GM21447 (cell line): ENCODE measurements around the gene CCDC170.

Experiments
- ATAC-seq: cut with Tn5 transposase; IDR thresholded peaks from one replicate; pipeline ENCODE4 v1.9.1; 2021; ENCODE audit not compliant: unreplicated experiment

CCDC170 gene

DNA sequence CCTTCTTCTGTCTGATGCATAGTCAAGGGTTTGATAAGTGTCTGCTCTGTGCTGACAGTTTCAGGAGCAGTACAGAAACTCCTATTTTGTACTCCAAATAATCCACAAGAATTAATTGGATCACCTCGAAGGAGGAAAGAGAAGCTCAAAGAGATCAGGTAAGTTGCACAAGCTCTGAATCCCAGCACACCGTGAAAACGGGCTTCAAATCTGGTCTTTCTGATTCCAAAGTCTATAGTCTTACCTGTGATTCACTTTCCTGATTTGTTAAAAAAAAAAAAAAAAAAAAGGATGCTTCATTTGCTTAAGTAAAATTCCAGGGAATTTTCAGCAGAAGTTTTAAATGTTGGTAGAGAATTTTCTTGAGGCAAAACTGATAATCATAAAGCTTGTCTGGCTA lies 157.8 kb downstream of the CCDC170 start:
- no peak for ATAC-seq

DNA sequence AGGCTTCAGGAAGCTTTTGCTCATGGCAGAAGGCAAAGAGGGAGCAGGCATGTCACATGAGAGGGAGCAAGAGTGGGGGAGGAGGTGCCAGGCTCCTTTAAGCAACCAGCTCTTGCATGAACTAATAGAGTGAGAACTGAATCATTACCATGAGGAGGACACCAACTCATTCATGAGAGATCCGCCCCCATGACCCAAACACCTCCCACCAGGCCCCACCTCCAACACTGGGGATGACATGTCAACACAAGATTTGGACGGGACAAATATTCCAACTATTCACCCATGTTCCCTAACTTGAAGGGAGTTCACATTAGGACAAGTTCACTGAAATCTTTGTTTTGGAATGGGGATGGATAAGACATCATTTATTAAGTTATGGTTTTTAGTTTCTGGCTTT lies 158.5 kb downstream of the CCDC170 start:
- no peak for ATAC-seq

DNA sequence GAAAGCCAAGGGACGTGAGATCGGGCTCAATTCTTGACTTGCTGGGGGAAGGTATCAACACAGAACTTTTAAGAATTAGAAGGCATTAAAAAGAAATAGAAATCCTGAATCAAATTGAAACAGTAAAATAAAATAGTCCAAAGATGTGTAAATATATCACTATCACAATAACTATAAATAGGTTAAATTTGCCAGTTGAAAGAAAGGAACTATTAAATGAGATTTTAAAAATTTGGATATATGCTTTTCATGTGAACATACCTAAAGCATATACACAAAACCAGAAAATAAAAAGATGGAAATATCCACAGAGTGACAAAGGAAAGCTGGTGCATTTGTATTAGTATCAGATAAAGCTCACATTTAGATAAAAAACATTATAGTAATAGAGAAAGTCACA lies 161.3 kb downstream of the CCDC170 start:
- no peak for ATAC-seq

DNA sequence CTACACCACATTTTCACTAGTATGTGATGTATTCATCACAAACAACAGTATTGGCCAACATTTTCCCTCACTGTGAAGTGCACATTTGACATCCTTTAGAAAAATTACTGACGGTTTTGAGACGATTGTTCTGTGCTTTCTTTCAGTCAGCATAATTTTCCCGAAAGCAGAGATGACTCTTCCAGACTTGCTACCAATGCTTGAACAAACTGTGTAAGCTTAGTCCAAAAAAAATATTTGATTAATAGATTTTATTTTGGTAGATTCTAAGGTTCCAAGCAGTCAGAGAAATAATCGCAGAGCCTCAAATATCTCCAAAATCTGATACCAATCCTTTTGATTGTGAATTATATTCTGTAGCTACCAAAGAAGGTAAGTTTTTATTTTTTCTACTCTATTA lies 162.6 kb downstream of the CCDC170 start:
- ATAC-seq: no peak

DNA sequence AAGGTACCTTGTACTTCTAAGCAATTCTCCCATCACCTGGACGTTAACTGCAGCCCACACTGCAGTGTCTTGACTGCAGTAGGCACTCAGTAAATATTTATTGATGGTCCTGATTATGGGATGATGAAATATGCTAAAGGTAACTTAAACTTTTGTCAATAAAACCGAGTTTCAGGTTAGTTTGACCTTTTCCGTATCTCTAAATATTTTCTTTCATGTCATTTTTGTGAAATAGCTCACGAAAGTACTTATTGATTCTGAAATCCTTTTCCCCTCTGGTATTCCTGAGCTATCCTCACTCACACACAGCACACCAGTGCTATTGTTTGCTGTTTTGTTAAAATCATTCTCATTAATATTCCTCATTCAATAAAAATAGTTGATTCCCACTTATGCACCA lies 164.3 kb downstream of the CCDC170 start:
- ATAC-seq: no peak

DNA sequence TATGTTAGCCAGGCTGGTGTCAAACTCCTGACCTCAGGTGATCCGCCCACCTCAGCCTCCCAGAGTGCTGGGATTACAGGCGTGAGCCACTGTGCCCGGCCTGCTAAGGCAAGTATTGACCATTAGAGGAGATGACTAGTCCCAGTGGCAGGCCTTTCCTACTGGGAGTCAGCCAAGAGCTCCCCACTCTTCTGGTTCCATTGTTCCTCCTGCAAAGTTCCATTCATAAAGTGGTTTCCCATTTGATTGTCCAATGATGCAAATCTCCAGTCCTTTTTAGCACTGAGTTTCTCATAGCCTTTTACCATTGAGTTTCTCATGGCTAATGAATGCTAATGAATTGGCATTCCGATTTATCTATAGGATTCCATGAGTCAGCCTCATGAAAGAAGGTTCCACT lies 165.4 kb downstream of the CCDC170 start:
- no peak for ATAC-seq

DNA sequence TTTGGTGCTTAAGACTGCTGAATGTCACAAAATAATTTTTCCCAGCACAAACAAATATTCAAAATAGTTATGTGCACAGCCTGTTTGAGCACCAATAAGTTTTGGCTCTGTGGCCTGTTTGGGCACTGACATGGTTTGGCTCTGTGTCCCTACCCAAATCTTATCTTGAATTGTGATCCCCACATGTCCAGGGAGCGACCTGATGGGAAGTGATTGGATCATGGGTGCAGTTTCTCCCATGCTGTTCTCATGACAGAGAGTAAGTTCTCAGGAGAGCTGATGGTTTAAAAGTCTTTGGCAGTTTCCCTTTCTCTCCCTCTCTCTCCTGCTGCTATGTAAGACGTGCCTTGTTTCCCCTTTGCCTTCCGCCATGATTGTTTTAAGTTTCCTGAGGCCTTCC lies 167.7 kb downstream of the CCDC170 start:
- no peak for ATAC-seq

DNA sequence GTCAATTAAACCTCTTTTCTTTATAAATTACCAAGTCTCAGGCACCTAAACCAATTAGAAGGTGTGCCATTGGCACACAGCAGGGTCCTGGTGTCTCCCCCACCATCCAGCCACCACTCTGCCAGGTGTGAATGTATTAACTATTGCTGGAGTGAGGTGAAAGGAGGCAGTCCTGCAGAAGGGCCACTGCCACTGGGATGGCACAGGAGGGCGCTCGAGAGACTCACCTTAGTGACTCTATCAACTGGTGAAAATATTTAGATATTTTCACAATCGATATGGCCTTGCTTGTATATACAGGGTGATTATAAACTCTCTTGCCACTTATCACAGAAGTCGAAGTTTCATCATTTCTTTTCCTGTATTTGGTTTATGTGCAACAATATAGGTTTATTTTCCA lies 168.1 kb downstream of the CCDC170 start:
- ATAC-seq: no peak

DNA sequence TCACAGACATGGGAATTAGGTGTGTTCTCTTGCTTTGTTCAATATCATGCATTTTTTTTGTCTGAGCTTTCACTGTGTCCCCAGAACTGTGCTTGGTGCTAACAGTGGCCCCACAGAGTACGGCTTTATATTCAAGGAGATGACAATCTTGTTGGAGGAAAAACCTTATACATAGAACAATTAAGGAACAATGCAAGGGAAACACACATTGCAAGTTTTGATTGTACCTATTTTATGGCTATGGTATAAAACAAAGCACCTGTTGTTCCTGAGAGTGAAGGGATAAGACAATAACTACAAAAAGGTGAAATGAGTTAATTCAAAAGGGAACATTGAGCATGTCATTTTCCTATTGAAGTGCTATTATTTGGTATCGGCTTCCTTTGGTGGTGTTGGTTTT lies 169.7 kb downstream of the CCDC170 start:
- ATAC-seq: no peak

DNA sequence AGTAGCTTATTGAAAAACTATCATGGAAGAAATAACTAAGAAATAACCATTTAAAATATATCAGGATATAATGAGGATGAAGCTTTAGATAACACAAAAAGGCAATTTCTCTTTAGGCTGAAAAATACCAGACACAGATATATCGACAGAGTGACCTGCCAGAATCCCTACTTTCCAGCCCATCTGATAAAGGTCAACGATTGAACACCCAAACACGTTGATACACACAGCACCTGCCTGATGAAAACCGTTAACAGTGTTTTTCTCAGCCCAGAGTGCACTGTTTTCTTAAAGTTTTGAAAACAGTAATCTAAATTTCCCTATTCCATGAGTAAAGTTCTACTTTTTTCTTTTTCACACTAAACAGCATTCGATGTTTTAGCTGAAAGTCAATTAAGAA lies 170.6 kb downstream of the CCDC170 start:
- ATAC-seq: no peak

DNA sequence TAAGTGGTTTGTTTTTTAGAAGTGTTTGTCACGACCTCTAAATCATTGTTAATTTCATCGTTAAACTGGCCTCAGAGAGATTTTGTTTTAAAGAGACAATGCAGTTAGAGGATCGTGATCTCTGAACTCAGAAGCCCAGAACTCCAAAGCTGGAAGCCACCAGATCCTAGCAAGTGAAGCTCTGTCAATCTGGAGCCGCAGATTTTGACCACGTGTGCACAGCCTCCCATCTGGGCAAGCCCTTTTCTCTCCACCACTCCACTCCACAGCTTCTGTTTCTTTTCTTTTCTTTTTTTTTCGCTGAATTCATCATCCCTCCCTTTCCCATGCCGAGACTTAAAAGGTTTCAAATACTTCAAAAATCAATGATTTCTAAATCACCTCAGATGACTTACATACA lies 171.5 kb downstream of the CCDC170 start:
- no peak for ATAC-seq

DNA sequence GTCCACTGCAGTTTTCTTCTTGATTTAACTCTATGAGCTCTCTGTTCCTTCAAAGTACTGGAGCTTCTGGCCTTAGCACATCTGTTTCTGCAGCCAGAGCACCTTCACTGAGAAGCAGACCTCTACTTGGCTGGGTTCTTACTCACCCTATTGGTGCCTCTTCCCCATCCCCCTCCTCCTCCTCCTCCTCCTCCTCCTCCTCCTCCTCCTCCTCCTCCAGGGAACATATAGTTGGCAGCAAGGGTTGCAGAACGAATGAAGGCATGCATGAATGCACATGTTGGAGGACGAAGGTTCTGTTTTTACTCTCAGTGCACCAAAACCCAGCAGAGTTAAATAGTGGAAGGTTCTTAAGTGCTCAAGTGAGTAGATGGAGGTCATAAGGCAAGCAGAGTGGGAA lies 172.7 kb downstream of the CCDC170 start:
- ATAC-seq: no peak

DNA sequence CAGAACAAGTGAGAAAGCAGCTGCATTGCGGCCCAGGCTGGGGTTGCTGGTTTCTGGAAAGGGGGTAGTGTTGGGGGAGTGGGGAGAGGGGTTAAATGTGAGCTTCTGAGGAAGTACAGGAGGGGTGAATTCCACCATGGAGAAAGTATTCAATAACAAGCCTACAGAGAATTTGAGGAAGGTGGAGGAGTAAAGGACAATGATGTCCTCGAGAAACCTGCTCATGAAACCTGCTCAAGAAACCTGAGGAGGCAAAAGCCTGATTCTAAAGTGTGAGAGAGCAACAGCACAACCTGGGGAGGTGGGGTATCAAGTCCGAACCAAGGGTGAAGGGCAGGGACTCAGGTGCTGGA lies 175.4 kb downstream of the CCDC170 start:
- no peak for ATAC-seq

DNA sequence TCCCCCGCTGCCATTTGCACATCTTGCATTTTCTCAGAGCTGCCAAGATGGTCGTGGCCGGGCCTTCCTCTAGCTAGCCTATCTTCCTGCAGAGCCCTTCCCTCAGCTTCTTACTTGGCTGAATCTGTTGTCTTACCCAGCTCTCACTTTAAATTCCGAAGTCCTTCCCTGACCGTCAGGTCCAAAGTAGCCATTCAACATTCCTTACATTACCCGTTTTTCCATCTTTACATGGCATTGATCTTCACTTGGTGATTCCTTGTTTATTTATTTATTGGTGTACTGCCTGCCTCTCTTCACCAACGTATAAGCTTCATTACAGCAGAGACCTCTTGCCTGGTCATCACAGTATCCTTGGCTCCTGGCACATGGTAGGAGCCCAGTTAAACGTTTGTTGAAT lies 176.3 kb downstream of the CCDC170 start:
- ATAC-seq: no peak
